HG03066 (cell line): ENCODE data around the gene SLFN14.
"Not testable (repeated sequence)": the region's sequence is repeated elsewhere in the genome, so short reads cannot be mapped to it uniquely, and the experiment has no call there.

Experiments used
- ATAC-seq: cut with Tn5 transposase; IDR thresholded peaks from one replicate; pipeline ENCODE4 v1.9.1; 2021; ENCODE audit warnings: low read depth; ENCODE audit not compliant: unreplicated experiment

SLFN14 gene

GRCh38 chr17:35523296-35523695 is 37.3 kb downstream of the SLFN14 start:
- no peak for ATAC-seq

- ATAC-seq, result not testable (repeated sequence)
Measured at GRCh38 chr17:35521654-35522256, 38.9 kb downstream of the SLFN14 start.

- ATAC-seq, result no peak
Measured at GRCh38 chr17:35521150-35521549, 39.5 kb downstream of the SLFN14 start.

- no peak for ATAC-seq
Measured at GRCh38 chr17:35519906-35520442, 40.6 kb downstream of the SLFN14 start.

- no peak for ATAC-seq
Measured at GRCh38 chr17:35519439-35519838, 41.2 kb downstream of the SLFN14 start.

GRCh38 chr17:35518431-35518830 is 42.2 kb downstream of the SLFN14 start:
- not testable (repeated sequence) for ATAC-seq

- no peak for ATAC-seq
Measured at GRCh38 chr17:35515027-35515426, 45.6 kb downstream of the SLFN14 start.

GRCh38 chr17:35514564-35514963 is 46.1 kb downstream of the SLFN14 start:
- ATAC-seq, result no peak
